Bronchial epithelial cell (primary cell): ENCODE data around the gene DENND4A. TPM values are rescaled to one million over a fixed set of nuclear protein-coding genes. Genes with fewer than 3 reads are reported as not detected.

ENCODE experiments used
- DNase-seq: peaks from one replicate; pipeline ENCODE4 v3.0.0-alpha.2; 2010; ENCODE audit warnings: low read depth
- FAIRE-seq: peaks from 2 replicates; lab custom pipeline; 2011; peaks lifted over from hg19 to GRCh38; lab: Jason Lieb, UNC
- H3K27me3 ChIP-seq: 2 replicates; pipeline ENCODE4 v1.5.1; 2011; ENCODE audit warnings: low read length; ENCODE audit not compliant: control insufficient read depth, insufficient read depth
- H3K36me3 ChIP-seq: 2 replicates; pipeline ENCODE4 v1.5.1; 2011; ENCODE audit warnings: low read length; ENCODE audit not compliant: control insufficient read depth, insufficient read depth
- H3K4me3 ChIP-seq: 2 replicates; pipeline ENCODE4 v1.5.1; 2011; ENCODE audit warnings: mild to moderate bottlenecking, low read depth, low read length, control low read depth
- total RNA-seq: library from RNA; depleted of rRNA; stranded (reverse); fragments of >200 nt; gene quantifications from 2 replicates; pipeline ENCODE4 v1.2.1, GENCODE V29; 2014
- TF ChIP-seq, protein P1 (sequence below): IDR thresholded peaks from 2 replicates; pipeline ENCODE4 v1.5.1; 2011; ENCODE audit warnings: mild to moderate bottlenecking, moderate library complexity, low read length, control low read depth, inconsistent platforms; ENCODE audit not compliant: insufficient read depth, severe bottlenecking

The DENND4A gene
- total RNA-seq, 1 donor from 2014 or later: 11.1 TPM

DNA sequence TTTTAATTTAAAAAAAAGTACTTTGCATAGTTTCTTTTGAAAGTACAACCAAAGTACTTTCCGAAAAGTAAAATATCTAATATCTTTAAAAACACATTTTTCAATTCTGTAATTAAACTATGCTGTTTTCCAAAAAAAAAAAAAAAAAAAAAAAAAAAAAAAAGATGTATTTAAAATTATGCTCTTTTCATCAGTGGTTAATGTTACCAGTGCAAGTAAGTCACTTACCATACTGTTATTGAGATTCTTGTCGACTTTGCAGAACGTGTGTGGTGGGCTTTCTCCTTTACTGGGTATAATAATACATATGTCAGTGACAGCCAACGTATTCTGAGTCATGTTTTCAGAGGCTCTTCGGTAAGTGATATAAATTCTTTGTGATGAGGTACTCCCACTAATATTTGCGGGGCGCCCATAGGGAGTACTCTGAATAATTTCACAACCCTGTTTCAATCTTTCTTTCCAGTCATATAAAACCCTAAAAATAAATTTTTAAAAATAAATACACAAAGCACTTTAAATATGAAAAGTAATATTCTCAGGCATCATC lies 39.9 kb downstream of the DENND4A start:
- TF ChIP-seq, protein P1, sequence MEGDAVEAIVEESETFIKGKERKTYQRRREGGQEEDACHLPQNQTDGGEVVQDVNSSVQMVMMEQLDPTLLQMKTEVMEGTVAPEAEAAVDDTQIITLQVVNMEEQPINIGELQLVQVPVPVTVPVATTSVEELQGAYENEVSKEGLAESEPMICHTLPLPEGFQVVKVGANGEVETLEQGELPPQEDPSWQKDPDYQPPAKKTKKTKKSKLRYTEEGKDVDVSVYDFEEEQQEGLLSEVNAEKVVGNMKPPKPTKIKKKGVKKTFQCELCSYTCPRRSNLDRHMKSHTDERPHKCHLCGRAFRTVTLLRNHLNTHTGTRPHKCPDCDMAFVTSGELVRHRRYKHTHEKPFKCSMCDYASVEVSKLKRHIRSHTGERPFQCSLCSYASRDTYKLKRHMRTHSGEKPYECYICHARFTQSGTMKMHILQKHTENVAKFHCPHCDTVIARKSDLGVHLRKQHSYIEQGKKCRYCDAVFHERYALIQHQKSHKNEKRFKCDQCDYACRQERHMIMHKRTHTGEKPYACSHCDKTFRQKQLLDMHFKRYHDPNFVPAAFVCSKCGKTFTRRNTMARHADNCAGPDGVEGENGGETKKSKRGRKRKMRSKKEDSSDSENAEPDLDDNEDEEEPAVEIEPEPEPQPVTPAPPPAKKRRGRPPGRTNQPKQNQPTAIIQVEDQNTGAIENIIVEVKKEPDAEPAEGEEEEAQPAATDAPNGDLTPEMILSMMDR: no peak
- H3K27me3 ChIP-seq: no peaks in the 10 kb centered on the region
- FAIRE-seq: no peak
- H3K4me3 ChIP-seq: no peak overlapping the region
- no peak for DNase-seq
- H3K36me3 ChIP-seq: no peaks in the 10 kb centered on the region

DNA sequence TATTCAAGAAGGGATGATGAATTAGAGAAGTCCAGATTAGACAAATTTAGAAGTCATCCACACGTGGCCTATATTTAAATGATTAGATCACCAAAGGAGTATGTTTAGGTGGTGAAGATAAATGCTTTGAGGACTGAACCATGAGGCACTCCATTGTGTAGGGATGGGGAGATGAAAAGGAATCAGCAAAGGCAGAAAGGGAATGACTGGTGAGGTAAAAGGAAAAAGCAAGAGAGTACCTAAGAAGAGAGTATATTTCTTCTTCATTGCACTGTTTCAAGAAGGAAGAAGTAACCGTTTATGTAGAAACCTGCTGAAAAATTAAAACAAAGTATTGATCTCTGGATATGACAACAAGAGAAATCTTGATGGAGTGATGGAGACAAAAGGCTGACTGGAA lies 40.7 kb downstream of the DENND4A start:
- no peaks in the 10 kb centered on the region for H3K27me3 ChIP-seq
- no peaks in the 10 kb centered on the region for H3K36me3 ChIP-seq
- no peak overlapping the region for H3K4me3 ChIP-seq
- DNase-seq: no peak
- TF ChIP-seq, protein P1: no peak
- no peak for FAIRE-seq

DNA sequence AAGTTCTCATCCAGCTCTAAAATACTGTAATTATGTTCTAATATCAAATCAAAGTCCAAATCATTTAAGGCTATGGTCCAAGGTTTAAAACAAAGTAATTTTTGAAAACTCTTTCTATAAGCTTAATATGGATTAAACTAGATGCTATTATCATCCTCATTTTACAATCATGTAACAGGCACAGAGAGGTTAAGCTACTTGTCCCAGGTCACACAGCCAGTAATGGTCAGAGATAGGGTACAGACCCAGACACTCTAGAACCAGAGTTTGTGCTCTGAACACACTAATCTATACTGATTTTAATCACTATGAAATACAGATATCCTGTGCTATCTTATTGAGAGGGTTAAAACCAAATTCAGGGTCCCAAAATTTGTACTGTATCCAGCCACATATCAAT lies 44.8 kb downstream of the DENND4A start:
- H3K36me3 ChIP-seq: no peaks in the 10 kb centered on the region
- TF ChIP-seq, protein P1: no peak
- no peak overlapping the region for H3K4me3 ChIP-seq
- no peak for FAIRE-seq
- H3K27me3 ChIP-seq: no peaks in the 10 kb centered on the region
- no peak for DNase-seq

DNA sequence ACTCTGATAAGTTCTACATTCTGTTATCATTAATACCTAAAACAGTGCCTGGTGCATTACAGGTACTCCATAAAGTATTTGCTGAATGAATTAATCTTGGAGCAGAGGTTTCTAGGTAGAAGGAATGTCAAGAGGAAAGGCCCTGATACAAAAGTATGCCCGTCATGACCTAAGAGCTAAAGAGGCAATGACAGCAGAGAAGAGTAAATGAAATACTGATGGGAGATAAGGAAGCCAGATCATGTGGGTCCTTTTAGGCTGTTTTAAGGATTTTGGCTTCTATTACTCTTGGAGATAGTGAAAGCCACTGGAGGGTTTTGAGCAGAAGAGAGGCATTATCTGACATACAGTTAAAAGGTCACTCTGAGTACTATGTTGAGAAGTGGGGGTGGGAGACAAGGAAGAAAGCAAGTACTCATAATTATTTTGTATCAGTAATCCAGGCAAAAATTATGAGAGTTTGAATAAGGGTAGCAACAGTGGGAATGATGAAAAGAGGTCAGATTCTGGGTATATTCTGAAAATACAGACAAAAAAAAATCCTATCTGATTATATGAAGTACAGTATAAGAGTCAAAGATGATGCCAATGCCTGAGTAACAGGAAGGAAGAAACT lies 48.3 kb downstream of the DENND4A start:
- no peak for FAIRE-seq

DNA sequence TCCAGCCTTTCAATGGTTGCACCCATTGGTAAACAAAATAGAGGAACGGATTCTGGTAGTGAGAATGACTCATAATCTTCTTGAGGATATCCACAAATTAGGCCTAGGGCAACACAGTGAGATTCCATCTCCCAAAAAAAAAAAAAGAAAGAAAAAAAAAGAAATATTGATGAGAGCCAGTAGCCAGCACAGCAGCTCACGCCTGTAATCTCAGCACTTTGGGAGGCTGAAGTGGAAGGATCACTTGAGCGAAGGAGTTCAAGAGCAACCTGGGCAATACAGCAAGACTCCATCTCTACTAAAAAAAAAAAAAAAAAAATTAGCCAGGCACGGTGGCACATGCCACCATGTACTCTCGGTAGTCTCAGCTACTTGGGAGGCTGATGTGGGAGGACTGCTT lies 51.9 kb downstream of the DENND4A start:
- DNase-seq (no peak), FAIRE-seq (no peak)
- Histone ChIP-seq H3K36me3 (peaks cover 3% of the 10 kb centered on the region), H3K27me3 (no peaks in the 10 kb centered on the region), H3K4me3 (no peak overlapping the region)
- TF ChIP-seq, protein P1: no peak

More for the DNA sequence above, 48.3 kb downstream of the DENND4A start:
- TF ChIP-seq, protein P1: no peak
- Histone ChIP-seq H3K36me3 (no peaks in the 10 kb centered on the region), H3K27me3 (no peaks in the 10 kb centered on the region), H3K4me3 (no peak overlapping the region)
- no peak for DNase-seq
